Esophagus squamous epithelium (tissue), 5 donors: ENCODE results near the gene MYZAP. TPM values are rescaled to one million over a fixed set of nuclear protein-coding genes. Genes with fewer than 3 reads are reported as not detected.

Source experiments
- DNase-seq: peaks from one replicate; lab custom pipeline; 2025; lab: John Stamatoyannopoulos, UW
- H3K27ac ChIP-seq, 4 donors: fragments of 200-600 bp; sonication (generic); one replicate each; pipeline ENCODE4 v1.5.1; 2016 to 2019; ENCODE audit warnings: mild to moderate bottlenecking in 1 of 4
- H3K27me3 ChIP-seq, 4 donors: fragments of 200-600 bp; sonication (generic); 1 replicate in 3 of 4; 2 replicates in 1 of 4; pipeline versions ENCODE4 v1.5.1 to v1.6.0; 2017 to 2021; ENCODE audit warnings: antibody characterized with exemption in 1 of 4
- H3K36me3 ChIP-seq, 3 donors: fragments of 200-600 bp; sonication (generic); one replicate each; pipeline ENCODE4 v1.5.1; 2016 to 2019
- H3K4me1 ChIP-seq, 3 donors: fragments of 200-600 bp; sonication (generic); one replicate each; pipeline ENCODE4 v1.5.1; 2017 to 2019
- H3K4me3 ChIP-seq, 4 donors: fragments of 200-600 bp; sonication (generic); 1 replicate in 3 of 4; 2 replicates in 1 of 4; pipeline ENCODE4 v1.5.1; 2016 to 2019; ENCODE audit warnings: mild to moderate bottlenecking in 2 of 4, moderate library complexity in 1 of 4
- H3K9me3 ChIP-seq, 3 donors: fragments of 200-600 bp; sonication (generic); one replicate each; pipeline ENCODE4 v1.5.1; 2016 to 2019
- POLR2A ChIP-seq, 4 donors: fragments of 450-650 bp; IDR thresholded peaks; one replicate each; pipeline ENCODE4 v1.6.1; 2017; ENCODE audit warnings: antibody characterized with exemption in 4 of 4, mild to moderate bottlenecking in 4 of 4, moderate library complexity in 3 of 4
- WGBS, 2 donors: methylation state at CpG; one replicate each; pipeline ENCODE4 v1.1.5; 2018; 5-methylcytosine and 5-hydroxymethylcytosine counted together
- intact Hi-C: fragments of 100-400 bp; cut with DNase I; formaldehyde crosslinking; loops from one replicate; pipeline ENCODE4 v1.15.0; 2022
- total RNA-seq, 4 donors: library from RNA; depleted of rRNA; stranded (reverse); fragments of >200 nt; gene quantifications; one replicate each; pipeline ENCODE4 v1.1.0, GENCODE V29; 2016
- TF ChIP-seq, protein P1 (sequence below), 6 experiments: fragments of 450-650 bp in 4 of 6; fragments of 200-600 bp in 2 of 6; sonication (generic) in 2 of 6; IDR thresholded peaks; one replicate each; pipeline ENCODE4 v1.5.1; 2016 to 2019; ENCODE audit warnings: antibody characterized with exemption in 6 of 6, mild to moderate bottlenecking in 4 of 6, moderate library complexity in 4 of 6
- donor health status: DM: yes; HTN: yes; CAD: no.

Gene MYZAP
- total RNA-seq, 4 donors from 2014 or later, result 21.2 to 36.0 (median 26.5) TPM

DNA sequence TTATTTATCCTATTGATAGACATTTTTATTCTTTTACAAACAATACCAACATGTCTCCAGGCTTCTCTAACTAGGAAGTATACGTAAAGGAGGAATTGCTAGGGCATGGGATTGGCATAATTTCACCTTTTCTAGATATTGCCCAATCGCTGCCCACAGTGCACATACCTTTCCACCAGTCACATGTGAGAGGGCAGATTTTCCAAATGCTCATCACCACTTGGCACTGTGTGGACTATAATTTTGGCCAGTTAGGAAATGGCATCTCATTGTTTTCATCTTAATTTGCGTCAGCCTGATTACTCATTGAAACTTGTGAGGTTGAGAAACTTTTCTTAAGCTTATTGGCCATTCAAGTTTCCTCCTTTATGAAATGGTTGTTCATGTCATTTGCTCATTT, 57.4 kb downstream of the MYZAP start:
- peaks cover 0 to 5% (median 0%) of the 10 kb centered on the region in 3 donors for H3K36me3 ChIP-seq
- TF ChIP-seq POLR2A (IDR thresholded peaks at IDR 0.05), result no peak
- TF ChIP-seq, protein P1, sequence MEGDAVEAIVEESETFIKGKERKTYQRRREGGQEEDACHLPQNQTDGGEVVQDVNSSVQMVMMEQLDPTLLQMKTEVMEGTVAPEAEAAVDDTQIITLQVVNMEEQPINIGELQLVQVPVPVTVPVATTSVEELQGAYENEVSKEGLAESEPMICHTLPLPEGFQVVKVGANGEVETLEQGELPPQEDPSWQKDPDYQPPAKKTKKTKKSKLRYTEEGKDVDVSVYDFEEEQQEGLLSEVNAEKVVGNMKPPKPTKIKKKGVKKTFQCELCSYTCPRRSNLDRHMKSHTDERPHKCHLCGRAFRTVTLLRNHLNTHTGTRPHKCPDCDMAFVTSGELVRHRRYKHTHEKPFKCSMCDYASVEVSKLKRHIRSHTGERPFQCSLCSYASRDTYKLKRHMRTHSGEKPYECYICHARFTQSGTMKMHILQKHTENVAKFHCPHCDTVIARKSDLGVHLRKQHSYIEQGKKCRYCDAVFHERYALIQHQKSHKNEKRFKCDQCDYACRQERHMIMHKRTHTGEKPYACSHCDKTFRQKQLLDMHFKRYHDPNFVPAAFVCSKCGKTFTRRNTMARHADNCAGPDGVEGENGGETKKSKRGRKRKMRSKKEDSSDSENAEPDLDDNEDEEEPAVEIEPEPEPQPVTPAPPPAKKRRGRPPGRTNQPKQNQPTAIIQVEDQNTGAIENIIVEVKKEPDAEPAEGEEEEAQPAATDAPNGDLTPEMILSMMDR (IDR thresholded peaks at IDR 0.05), result no peak
- WGBS, 2 donors, result 70 to 77% methylated on average over 3 of the region's 3 CpGs
- H3K27me3 ChIP-seq, result no peaks in the 10 kb centered on the region
- no peaks in the 10 kb centered on the region for H3K9me3 ChIP-seq
- H3K27ac ChIP-seq, result no peak overlapping the region
- DNase-seq, result no peak
- H3K4me3 ChIP-seq, result no peak overlapping the region
- peaks cover 0 to 8% (median 0%) of the 10 kb centered on the region in 3 donors for H3K4me1 ChIP-seq
- intact Hi-C loops, result no loop called here

GRCh38 chr15:57651445-57651844, 59.7 kb downstream of the MYZAP start:
- 70 to 75% methylated on average over 3 of the region's 3 CpGs for WGBS, 2 donors
- intact Hi-C loops, result no loop called here
- no peak overlapping the region for H3K27ac ChIP-seq

DNA sequence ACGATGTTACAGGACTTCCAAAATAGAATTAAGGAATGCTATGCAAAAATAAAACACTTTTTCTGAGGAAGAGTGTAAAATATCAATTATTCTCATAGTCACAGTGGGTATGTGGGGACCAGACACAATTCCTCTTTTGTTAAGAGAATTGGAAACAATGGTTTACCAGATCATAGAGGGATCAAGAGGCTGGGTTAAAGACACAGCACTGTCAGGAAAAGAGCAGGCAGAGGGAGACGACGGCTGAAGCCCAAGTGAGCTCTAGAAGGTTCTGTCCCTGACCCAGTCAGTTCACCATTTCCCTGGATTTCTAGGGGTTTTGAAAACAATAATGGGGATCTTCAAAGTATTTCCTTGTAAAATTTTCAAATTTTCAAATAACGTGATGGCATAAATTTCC, 60.8 kb downstream of the MYZAP start:
- Histone ChIP-seq H3K4me3 (no peak overlapping the region), H3K27ac (no peak overlapping the region), H3K36me3 (peaks cover 0 to 5% (median 0%) of the 10 kb centered on the region in 3 donors), H3K4me1 (peaks cover 0 to 3% (median 0%) of the 10 kb centered on the region in 3 donors), H3K9me3 (no peaks in the 10 kb centered on the region), H3K27me3 (no peaks in the 10 kb centered on the region)
- TF ChIP-seq, protein P1 (IDR thresholded peaks at IDR 0.05), result no peak
- TF ChIP-seq POLR2A (IDR thresholded peaks at IDR 0.05), result no peak
- DNase-seq, result no peak
- intact Hi-C loops, result no loop called here
- 85 to 87% methylated on average over 4 of the region's 4 CpGs for WGBS, 2 donors

More at GRCh38 chr15:57651445-57651844, 59.7 kb downstream of the MYZAP start:
- Histone ChIP-seq H3K4me1 (peaks cover 0 to 8% (median 0%) of the 10 kb centered on the region in 3 donors), H3K36me3 (peaks cover 0 to 5% (median 0%) of the 10 kb centered on the region in 3 donors), H3K9me3 (no peaks in the 10 kb centered on the region), H3K27me3 (no peaks in the 10 kb centered on the region), H3K4me3 (no peak overlapping the region)
- DNase-seq, result no peak
- TF ChIP-seq, protein P1 (IDR thresholded peaks at IDR 0.05), result no peak
- TF ChIP-seq POLR2A (IDR thresholded peaks at IDR 0.05), result no peak

DNA sequence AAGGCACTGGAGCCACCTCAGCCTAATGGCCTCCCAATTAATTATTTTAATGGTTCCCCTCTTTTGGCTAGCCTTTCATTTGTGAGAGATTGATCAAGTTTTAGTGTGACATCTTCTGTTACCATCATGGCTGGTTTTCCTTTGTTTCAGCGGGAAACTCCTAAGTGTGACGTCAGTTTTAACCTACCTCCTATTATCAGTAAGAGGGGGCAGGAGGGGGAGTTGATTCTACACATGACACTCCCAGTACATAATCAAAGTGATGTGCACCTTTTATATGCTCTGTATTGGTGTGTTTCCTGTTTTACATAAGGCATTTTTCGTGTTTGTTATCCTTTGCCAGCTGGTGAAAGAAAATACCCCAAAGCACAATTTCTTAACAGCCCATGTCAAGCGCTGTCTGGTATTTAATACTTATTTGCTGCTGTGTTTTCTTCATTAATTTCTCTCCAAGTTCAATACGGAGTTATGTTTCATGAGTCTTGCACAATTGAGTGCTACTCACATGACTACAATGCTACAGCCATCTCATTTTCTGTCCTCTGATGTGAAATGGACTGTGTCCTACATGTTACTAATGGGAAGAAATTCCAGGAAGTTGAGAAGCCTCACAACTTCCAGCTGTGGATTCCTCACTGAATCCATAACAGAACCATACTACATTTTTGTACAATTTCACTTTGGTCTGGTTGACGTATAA, 62.6 kb downstream of the MYZAP start:
- intact Hi-C loops, result no loop called here
- no peak for DNase-seq
- TF ChIP-seq, protein P1 (IDR thresholded peaks at IDR 0.05), result no peak
- no peak for TF ChIP-seq POLR2A (IDR thresholded peaks at IDR 0.05)
- H3K36me3 ChIP-seq, result peaks cover 0 to 5% (median 0%) of the 10 kb centered on the region in 3 donors
- H3K4me3 ChIP-seq, result no peak overlapping the region
- H3K4me1 ChIP-seq, result no peaks in the 10 kb centered on the region
- WGBS, 2 donors, result 73 to 77% methylated on average over 6 of the region's 6 CpGs
- no peaks in the 10 kb centered on the region for H3K27me3 ChIP-seq
- H3K9me3 ChIP-seq, result no peaks in the 10 kb centered on the region
- peak overlapping the region in 1 of 4 donors; percentile 26 for H3K27ac ChIP-seq

DNA sequence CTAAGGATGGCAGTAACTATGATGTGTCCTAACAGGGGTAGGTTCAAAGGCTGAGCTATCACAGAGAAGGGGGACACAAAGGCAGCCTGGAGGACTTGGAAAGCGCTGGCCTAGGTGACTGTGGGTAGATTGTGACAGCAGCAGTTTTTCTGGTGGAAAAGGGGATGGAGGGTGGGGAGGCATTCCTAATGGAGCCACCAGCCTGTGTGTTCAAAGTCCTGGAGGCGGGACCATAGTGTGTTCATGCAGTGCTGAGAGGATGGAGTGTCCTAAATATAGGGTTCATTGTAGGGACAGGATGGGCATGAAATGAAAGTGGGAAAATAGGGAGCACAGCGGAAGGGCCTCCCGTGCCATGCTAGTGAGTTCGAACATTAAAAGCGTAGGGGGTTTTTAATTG, 63.3 kb downstream of the MYZAP start:
- Histone ChIP-seq H3K9me3 (no peaks in the 10 kb centered on the region), H3K4me3 (no peak overlapping the region), H3K27ac (no peak overlapping the region), H3K27me3 (no peaks in the 10 kb centered on the region), H3K36me3 (peaks cover 0 to 4% (median 0%) of the 10 kb centered on the region in 3 donors), H3K4me1 (no peaks in the 10 kb centered on the region)
- WGBS, 2 donors, result 79 to 89% methylated on average over 6 of the region's 6 CpGs
- no peak for DNase-seq
- intact Hi-C loops, result no loop called here
- TF ChIP-seq, protein P1 (IDR thresholded peaks at IDR 0.05), result no peak
- no peak for TF ChIP-seq POLR2A (IDR thresholded peaks at IDR 0.05)
